H1 (cell line): ENCODE measurements around the gene SPIB. TPM values are rescaled to one million over a fixed set of nuclear protein-coding genes. Genes with fewer than 3 reads are reported as not detected.

Experiments
- ASH2L ChIP-seq: fragments of 200-600, 300-600 bp; sonication (generic); IDR thresholded peaks from one replicate; pipeline ENCODE4 v1.7.1; 2017; ENCODE audit warnings: low read length
- CTBP2 ChIP-seq: IDR thresholded peaks from 2 replicates; pipeline ENCODE4 v1.7.0; 2011; ENCODE audit warnings: borderline replicate concordance, mild to moderate bottlenecking, moderate library complexity, mixed read lengths, low read length; ENCODE audit not compliant: insufficient read depth, insufficient read length
- EGR1 ChIP-seq: IDR thresholded peaks from 2 replicates; pipeline ENCODE4 v1.6.1; 2011; ENCODE audit warnings: low read depth, low read length, borderline replicate concordance
- GABPA ChIP-seq: IDR thresholded peaks from 2 replicates; pipeline ENCODE4 v1.6.1; 2011; ENCODE audit warnings: mild to moderate bottlenecking, low read length, moderate library complexity, borderline replicate concordance; ENCODE audit not compliant: insufficient read depth
- GTF2F1 ChIP-seq: IDR thresholded peaks from 2 replicates; pipeline ENCODE4 v1.6.1; 2012; ENCODE audit warnings: low read depth, low read length, improper control_type of control experiment, borderline replicate concordance
- JUN ChIP-seq: IDR thresholded peaks from 2 replicates; pipeline ENCODE4 v1.6.1; 2011; ENCODE audit warnings: low read depth, mild to moderate bottlenecking, improper control_type of control experiment, low read length
- KDM5A ChIP-seq: fragments of 200-600 bp; IDR thresholded peaks from 2 replicates; pipeline ENCODE4 v1.7.1; 2012; ENCODE audit warnings: mild to moderate bottlenecking, low read length, inconsistent platforms, mixed read lengths
- POLR2AphosphoS5 ChIP-seq: IDR thresholded peaks from 2 replicates; pipeline ENCODE4 v1.6.1; 2011; ENCODE audit warnings: low read depth, low read length
- POU5F1 ChIP-seq: IDR thresholded peaks from 2 replicates; pipeline ENCODE4 v1.6.1; 2011; ENCODE audit warnings: low read depth, mild to moderate bottlenecking, low read length, moderate library complexity
- RBBP5 ChIP-seq: IDR thresholded peaks from 2 replicates; pipeline ENCODE4 v1.7.1; 2012; ENCODE audit warnings: low read depth, mild to moderate bottlenecking, inconsistent platforms, low read length, moderate library complexity, borderline replicate concordance
- RFX5 ChIP-seq: IDR thresholded peaks from 2 replicates; pipeline ENCODE4 v1.6.1; 2011; ENCODE audit warnings: low read depth, low read length, improper control_type of control experiment, borderline replicate concordance
- RXRA ChIP-seq: IDR thresholded peaks from 2 replicates; pipeline ENCODE4 v1.6.1; 2011; ENCODE audit warnings: low read depth, mild to moderate bottlenecking, low read length, moderate library complexity; ENCODE audit not compliant: insufficient read depth
- SAP30 ChIP-seq: fragments of 300-600 bp; sonication (generic); IDR thresholded peaks from 2 replicates; pipeline ENCODE4 v1.7.1; 2012; ENCODE audit warnings: low read length, moderate library complexity, mild to moderate bottlenecking, inconsistent platforms; ENCODE audit not compliant: insufficient read depth, insufficient replicate concordance
- SIX5 ChIP-seq: IDR thresholded peaks from 2 replicates; pipeline ENCODE4 v1.6.1; 2011; ENCODE audit warnings: mild to moderate bottlenecking, low read depth, low read length
- SP2 ChIP-seq: IDR thresholded peaks from 2 replicates; pipeline ENCODE4 v1.6.1; 2012; ENCODE audit warnings: mild to moderate bottlenecking, low read length, inconsistent platforms
- SUZ12 ChIP-seq: fragments of 200-600 bp; sonication (generic); IDR thresholded peaks from 2 replicates; pipeline ENCODE4 v1.6.1; 2012; ENCODE audit warnings: mild to moderate bottlenecking, inconsistent platforms, low read length, moderate library complexity, mixed read lengths
- TBP ChIP-seq: IDR thresholded peaks from 2 replicates; pipeline ENCODE4 v1.6.1; 2011; ENCODE audit warnings: low read depth, low read length, improper control_type of control experiment
- polyA plus RNA-seq, 7 experiments: library from polyadenylated mRNA; depleted of rRNA in 3 of 7; stranded (reverse) in 5 of 7; unstranded in 2 of 7; fragments of >200 nt in 5 of 7; fragments of 200-250 nt in 2 of 7; gene quantifications; 1 replicate in 5 of 7; 2 replicates in 1 of 7; 4 replicates in 1 of 7; pipeline versions ENCODE4 v1.2.1 to v1.2.3, GENCODE V29; 2011 to 2013; ENCODE audit warnings: missing spikeins in 2 of 7, mixed read lengths in 2 of 7
- total RNA-seq: library from RNA; stranded (reverse); fragmentation: NEBNext Ultra II Directional; extraction: Animal tissue kit (Norgen Biotek cat#: 25700); gene quantifications from 2 replicates; pipeline ENCODE4 v1.2.1, GENCODE V29; 2021
- TF ChIP-seq, protein P1 (sequence below): IDR thresholded peaks from 2 replicates; pipeline ENCODE4 v1.6.1; 2012; ENCODE audit warnings: inconsistent platforms
- TF ChIP-seq, protein P2 (sequence below): IDR thresholded peaks from 2 replicates; pipeline ENCODE4 v1.6.1; 2012; ENCODE audit warnings: inconsistent platforms
- TF ChIP-seq, protein P3 (sequence below), 3 experiments: IDR thresholded peaks; 1 replicate in 2 of 3; 2 replicates in 1 of 3; pipeline versions ENCODE4 v1.5.1 to v1.6.1; 2011; ENCODE audit warnings: low read length in 3 of 3, mild to moderate bottlenecking in 3 of 3, inconsistent platforms in 2 of 3, low read depth in 1 of 3, moderate library complexity in 1 of 3; ENCODE audit not compliant: insufficient read depth in 1 of 3; ENCODE audit errors: control extremely low read depth in 1 of 3

SPIB gene
- total and polyA plus RNA-seq, 2 of the 8 experiments (the other 6 are each of a cell fraction or from before 2014, with no cell fraction given): 11.1 to 17.4 TPM

DNA sequence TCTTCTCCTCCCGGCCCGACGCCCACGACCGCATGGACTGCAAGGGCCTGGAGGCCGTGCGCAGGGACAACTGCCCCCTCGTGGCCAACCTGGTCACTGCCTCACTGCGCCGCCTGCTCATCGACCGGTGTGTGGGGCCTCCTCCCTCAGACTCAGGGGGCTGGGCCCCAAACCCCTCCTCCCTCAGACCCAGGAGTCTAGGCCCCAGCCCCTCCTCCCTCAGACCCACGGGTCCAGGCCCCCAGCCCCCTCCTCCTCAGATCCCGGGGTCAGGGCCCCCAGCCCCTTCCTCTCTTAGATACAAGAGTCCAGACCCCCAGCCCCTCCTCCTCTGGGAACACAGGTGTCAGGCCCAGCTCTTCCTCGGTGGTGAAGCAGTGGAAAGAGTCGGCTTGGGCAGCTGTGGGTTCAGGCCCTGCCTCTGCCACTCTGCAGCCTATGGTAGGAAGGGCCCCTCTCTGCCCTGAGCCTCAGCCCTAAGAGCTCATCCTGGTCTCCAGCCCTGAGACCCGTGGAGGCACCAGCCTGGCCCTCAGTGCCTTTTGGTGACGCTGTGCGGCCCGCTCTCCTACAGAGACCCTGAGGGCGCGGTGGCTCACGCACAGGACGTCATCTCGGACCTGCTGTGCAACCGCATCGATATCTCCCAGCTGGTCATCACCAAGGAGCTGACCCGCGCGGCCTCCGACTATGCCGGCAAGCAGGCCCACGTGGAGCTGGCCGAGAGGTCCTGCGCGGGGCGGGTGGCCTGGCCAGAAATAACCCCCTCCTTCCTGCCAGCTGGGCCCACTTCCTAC, 3.7 kb upstream of the SPIB start (continued):
- TF ChIP-seq SAP30 (no peak), KDM5A (no peak), POU5F1 (no peak), SUZ12 (no peak), TBP (0 out of 2 replicates have a peak, but pooled peaks have one; percentile 12), SP2 (no peak), RXRA (no peak), CTBP2 (no peak), JUN (no peak), POLR2AphosphoS5 (peak; percentile 42; the same call in 1 of the 2 replicates), SIX5 (no peak), GABPA (peak; percentile 69; the same call in 1 of the 2 replicates), RBBP5 (no peak), RFX5 (no peak), EGR1 (peak; percentile 74; the same call in 1 of the 2 replicates), GTF2F1 (no peak), ASH2L (no peak)
- TF ChIP-seq, protein P1, sequence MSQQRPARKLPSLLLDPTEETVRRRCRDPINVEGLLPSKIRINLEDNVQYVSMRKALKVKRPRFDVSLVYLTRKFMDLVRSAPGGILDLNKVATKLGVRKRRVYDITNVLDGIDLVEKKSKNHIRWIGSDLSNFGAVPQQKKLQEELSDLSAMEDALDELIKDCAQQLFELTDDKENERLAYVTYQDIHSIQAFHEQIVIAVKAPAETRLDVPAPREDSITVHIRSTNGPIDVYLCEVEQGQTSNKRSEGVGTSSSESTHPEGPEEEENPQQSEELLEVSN: no peak
- TF ChIP-seq, protein P2, sequence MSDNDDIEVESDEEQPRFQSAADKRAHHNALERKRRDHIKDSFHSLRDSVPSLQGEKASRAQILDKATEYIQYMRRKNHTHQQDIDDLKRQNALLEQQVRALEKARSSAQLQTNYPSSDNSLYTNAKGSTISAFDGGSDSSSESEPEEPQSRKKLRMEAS: peak; percentile 98
- TF ChIP-seq, protein P3, sequence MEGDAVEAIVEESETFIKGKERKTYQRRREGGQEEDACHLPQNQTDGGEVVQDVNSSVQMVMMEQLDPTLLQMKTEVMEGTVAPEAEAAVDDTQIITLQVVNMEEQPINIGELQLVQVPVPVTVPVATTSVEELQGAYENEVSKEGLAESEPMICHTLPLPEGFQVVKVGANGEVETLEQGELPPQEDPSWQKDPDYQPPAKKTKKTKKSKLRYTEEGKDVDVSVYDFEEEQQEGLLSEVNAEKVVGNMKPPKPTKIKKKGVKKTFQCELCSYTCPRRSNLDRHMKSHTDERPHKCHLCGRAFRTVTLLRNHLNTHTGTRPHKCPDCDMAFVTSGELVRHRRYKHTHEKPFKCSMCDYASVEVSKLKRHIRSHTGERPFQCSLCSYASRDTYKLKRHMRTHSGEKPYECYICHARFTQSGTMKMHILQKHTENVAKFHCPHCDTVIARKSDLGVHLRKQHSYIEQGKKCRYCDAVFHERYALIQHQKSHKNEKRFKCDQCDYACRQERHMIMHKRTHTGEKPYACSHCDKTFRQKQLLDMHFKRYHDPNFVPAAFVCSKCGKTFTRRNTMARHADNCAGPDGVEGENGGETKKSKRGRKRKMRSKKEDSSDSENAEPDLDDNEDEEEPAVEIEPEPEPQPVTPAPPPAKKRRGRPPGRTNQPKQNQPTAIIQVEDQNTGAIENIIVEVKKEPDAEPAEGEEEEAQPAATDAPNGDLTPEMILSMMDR (IDR thresholded peaks at IDR 0.05; ENCODE audit: control extremely low read depth in 1 of 3, insufficient read depth in 1 of 3, low read depth in 1 of 3, low read length in 3 of 3): peak; percentile 94 to 99 (median 95)
